Liver (tissue), 3 donors: ENCODE measurements around the gene SMIM15.

Source experiments
- EGR1 ChIP-seq, 2 donors: IDR thresholded peaks; 2 replicates each; pipeline ENCODE4 v1.6.1; 2016 to 2018; ENCODE audit warnings: antibody characterized with exemption in 2 of 2, low read depth in 2 of 2
- GABPA ChIP-seq, 2 donors: IDR thresholded peaks in 1 of 2; conservative IDR thresholded peaks in 1 of 2; 2 replicates each; pipeline ENCODE4 v1.6.1; 2016; ENCODE audit warnings: antibody characterized with exemption in 2 of 2, mild to moderate bottlenecking in 1 of 2, moderate library complexity in 1 of 2
- RAD21 ChIP-seq, 2 donors: IDR thresholded peaks; 2 replicates each; pipeline ENCODE4 v1.6.1; 2016; ENCODE audit warnings: antibody characterized with exemption in 2 of 2, mild to moderate bottlenecking in 2 of 2
- RXRA ChIP-seq, 2 donors: IDR thresholded peaks; 2 replicates each; pipeline ENCODE4 v1.6.1; 2017 to 2018; ENCODE audit warnings: antibody characterized with exemption in 2 of 2, mild to moderate bottlenecking in 1 of 2
- SP1 ChIP-seq: IDR thresholded peaks from 2 replicates; pipeline ENCODE4 v1.6.1; 2018; ENCODE audit warnings: antibody characterized with exemption, mild to moderate bottlenecking
- TAF1 ChIP-seq: conservative IDR thresholded peaks from 2 replicates; pipeline ENCODE4 v1.6.1; 2016; ENCODE audit warnings: antibody characterized with exemption, mild to moderate bottlenecking
- TF ChIP-seq, protein P1 (sequence below): fragments of 150-350 bp; IDR thresholded peaks from 2 replicates; pipeline ENCODE4 v1.5.1; 2017; ENCODE audit warnings: improper control_type of control experiment, low read depth, low read length; ENCODE audit not compliant: missing input control
- TF ChIP-seq, protein P2 (sequence below): IDR thresholded peaks from 2 replicates; pipeline ENCODE4 v1.6.1; 2016; ENCODE audit warnings: antibody characterized with exemption
- TF ChIP-seq, protein P3 (sequence below): IDR thresholded peaks from 2 replicates; pipeline ENCODE4 v1.6.1; 2016; ENCODE audit warnings: antibody characterized with exemption
- TF ChIP-seq, protein P4 (sequence below): IDR thresholded peaks from 2 replicates; pipeline ENCODE4 v1.6.1; 2016; ENCODE audit warnings: antibody characterized with exemption
- donor health status: healthy.
- donor health status: healthy.

DNA sequence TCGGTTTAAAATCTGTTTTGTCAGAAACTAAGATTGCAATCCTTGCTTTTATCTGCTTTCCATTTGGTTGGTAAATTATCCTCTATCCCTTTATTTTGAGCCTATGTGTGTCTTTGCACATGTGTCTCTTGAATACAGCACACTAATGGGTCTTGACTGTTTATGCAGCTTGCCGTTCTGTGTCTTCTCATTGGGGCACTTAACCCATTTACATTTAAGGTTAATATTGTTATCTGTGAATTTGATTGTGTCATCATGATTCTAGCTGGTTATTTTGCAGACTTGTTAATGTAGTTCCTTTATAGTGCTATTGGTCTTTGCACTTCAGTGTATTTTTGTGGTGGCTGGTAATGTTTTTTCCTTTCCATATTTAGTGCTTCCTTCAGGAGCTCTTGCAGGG is 36.3 kb upstream of the SMIM15 start:
- TF ChIP-seq, protein P1, sequence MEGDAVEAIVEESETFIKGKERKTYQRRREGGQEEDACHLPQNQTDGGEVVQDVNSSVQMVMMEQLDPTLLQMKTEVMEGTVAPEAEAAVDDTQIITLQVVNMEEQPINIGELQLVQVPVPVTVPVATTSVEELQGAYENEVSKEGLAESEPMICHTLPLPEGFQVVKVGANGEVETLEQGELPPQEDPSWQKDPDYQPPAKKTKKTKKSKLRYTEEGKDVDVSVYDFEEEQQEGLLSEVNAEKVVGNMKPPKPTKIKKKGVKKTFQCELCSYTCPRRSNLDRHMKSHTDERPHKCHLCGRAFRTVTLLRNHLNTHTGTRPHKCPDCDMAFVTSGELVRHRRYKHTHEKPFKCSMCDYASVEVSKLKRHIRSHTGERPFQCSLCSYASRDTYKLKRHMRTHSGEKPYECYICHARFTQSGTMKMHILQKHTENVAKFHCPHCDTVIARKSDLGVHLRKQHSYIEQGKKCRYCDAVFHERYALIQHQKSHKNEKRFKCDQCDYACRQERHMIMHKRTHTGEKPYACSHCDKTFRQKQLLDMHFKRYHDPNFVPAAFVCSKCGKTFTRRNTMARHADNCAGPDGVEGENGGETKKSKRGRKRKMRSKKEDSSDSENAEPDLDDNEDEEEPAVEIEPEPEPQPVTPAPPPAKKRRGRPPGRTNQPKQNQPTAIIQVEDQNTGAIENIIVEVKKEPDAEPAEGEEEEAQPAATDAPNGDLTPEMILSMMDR: no peak
- TF ChIP-seq RXRA (IDR thresholded peaks at IDR 0.05): no peak
- TF ChIP-seq TAF1: no peak
- TF ChIP-seq, protein P2, sequence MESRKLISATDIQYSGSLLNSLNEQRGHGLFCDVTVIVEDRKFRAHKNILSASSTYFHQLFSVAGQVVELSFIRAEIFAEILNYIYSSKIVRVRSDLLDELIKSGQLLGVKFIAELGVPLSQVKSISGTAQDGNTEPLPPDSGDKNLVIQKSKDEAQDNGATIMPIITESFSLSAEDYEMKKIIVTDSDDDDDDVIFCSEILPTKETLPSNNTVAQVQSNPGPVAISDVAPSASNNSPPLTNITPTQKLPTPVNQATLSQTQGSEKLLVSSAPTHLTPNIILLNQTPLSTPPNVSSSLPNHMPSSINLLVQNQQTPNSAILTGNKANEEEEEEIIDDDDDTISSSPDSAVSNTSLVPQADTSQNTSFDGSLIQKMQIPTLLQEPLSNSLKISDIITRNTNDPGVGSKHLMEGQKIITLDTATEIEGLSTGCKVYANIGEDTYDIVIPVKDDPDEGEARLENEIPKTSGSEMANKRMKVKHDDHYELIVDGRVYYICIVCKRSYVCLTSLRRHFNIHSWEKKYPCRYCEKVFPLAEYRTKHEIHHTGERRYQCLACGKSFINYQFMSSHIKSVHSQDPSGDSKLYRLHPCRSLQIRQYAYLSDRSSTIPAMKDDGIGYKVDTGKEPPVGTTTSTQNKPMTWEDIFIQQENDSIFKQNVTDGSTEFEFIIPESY: no peak
- TF ChIP-seq GABPA (IDR thresholded peaks at IDR 0.05 in 1 of 2, conservative IDR thresholded peaks at IDR 0.05 in 1 of 2): no peak
- TF ChIP-seq SP1: no peak
- TF ChIP-seq, protein P3, sequence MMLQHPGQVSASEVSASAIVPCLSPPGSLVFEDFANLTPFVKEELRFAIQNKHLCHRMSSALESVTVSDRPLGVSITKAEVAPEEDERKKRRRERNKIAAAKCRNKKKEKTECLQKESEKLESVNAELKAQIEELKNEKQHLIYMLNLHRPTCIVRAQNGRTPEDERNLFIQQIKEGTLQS: no peak
- TF ChIP-seq EGR1 (IDR thresholded peaks at IDR 0.05; ENCODE audit: low read depth in 2 of 2): no peak
- TF ChIP-seq, protein P4, sequence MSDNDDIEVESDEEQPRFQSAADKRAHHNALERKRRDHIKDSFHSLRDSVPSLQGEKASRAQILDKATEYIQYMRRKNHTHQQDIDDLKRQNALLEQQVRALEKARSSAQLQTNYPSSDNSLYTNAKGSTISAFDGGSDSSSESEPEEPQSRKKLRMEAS: no peak
- TF ChIP-seq RAD21 (IDR thresholded peaks at IDR 0.05): no peak
